HepG2 (cell line): ENCODE measurements around the gene PEMT. TPM values are rescaled to one million over a fixed set of nuclear protein-coding genes. Genes with fewer than 3 reads are reported as not detected.

Experiments
- BCL6 ChIP-seq: IDR thresholded peaks from 2 replicates; pipeline ENCODE4 v1.6.1; 2016; ENCODE audit warnings: missing genetic modification reagents, missing compliant biosample characterization
- CCAR2 ChIP-seq: fragments of 200-400 bp; formaldehyde crosslinking; optimal IDR thresholded peaks from 2 replicates; pipeline ENCODE3; 2018; ENCODE audit warnings: low read depth, mild to moderate bottlenecking, low read length, moderate library complexity
- ELF1 ChIP-seq: sonication (generic); formaldehyde crosslinking; IDR thresholded peaks from 2 replicates; pipeline ENCODE4 v1.4.0; 2020; ENCODE audit warnings: missing genetic modification reagents
- FLYWCH1 ChIP-seq: sonication (generic); formaldehyde crosslinking; IDR thresholded peaks from 2 replicates; pipeline ENCODE4 v1.8.1; 2023; ENCODE audit warnings: mild to moderate bottlenecking, missing genetic modification reagents
- KDM6A ChIP-seq: IDR thresholded peaks from 2 replicates; pipeline ENCODE4 v1.6.1; 2016; ENCODE audit warnings: low read depth
- MED1 ChIP-seq: sonication (generic); formaldehyde crosslinking; IDR thresholded peaks from 2 replicates; pipeline ENCODE4 v1.4.0; 2020; ENCODE audit warnings: missing genetic modification reagents
- NFYC ChIP-seq: IDR thresholded peaks from 2 replicates; pipeline ENCODE4 v1.6.1; 2016; ENCODE audit warnings: missing genetic modification reagents, missing compliant biosample characterization
- POLR2A ChIP-seq, 2 experiments: IDR thresholded peaks; 2 replicates each; pipeline ENCODE4 v1.6.1; 2011; ENCODE audit warnings: low read depth in 2 of 2, low read length in 2 of 2, mild to moderate bottlenecking in 1 of 2, moderate library complexity in 1 of 2; ENCODE audit not compliant: insufficient read depth in 1 of 2
- PRPF4 ChIP-seq: fragments of 200-400 bp; formaldehyde crosslinking; IDR thresholded peaks from 2 replicates; pipeline ENCODE4 v1.6.1; 2016; ENCODE audit warnings: low read length, low read depth; ENCODE audit not compliant: poor library complexity, severe bottlenecking
- RFXANK ChIP-seq: IDR thresholded peaks from 2 replicates; pipeline ENCODE4 v1.6.1; 2016
- SMYD3 ChIP-seq: sonication (generic); formaldehyde crosslinking; IDR thresholded peaks from 2 replicates; pipeline ENCODE4 v1.8.1; 2023; ENCODE audit warnings: mild to moderate bottlenecking, missing genetic modification reagents
- ZMAT3 ChIP-seq: sonication (generic); formaldehyde crosslinking; conservative IDR thresholded peaks from 2 replicates; pipeline ENCODE4 v1.7.0; 2021; ENCODE audit warnings: missing genetic modification reagents
- ZNF224 ChIP-seq: sonication (generic); formaldehyde crosslinking; IDR thresholded peaks from 2 replicates; pipeline ENCODE4 v1.5.0; 2020; ENCODE audit warnings: mild to moderate bottlenecking, missing genetic modification reagents
- polyA plus RNA-seq, 8 experiments: library from polyadenylated mRNA; depleted of rRNA in 3 of 8; stranded (reverse) in 7 of 8; unstranded in 1 of 8; fragments of >200 nt; fragmentation: Illumina TruSeq in 4 of 8; extraction: Trizol in 4 of 8; gene quantifications; 2 replicates each; pipeline versions ENCODE4 v1.2.1 to v1.2.3, GENCODE V29; 2011 to 2016; ENCODE audit warnings: low read depth in 4 of 8, missing spikeins in 1 of 8, mixed read lengths in 1 of 8; ENCODE audit not compliant: insufficient read depth in 1 of 8
- total RNA-seq, 5 experiments: library from RNA; depleted of rRNA; stranded (reverse); fragments of >200 nt; fragmentation: Illumina TruSeq; extraction: Trizol; gene quantifications; 2 replicates each; pipeline ENCODE4 v1.2.3, GENCODE V29; 2016; ENCODE audit warnings: low read depth in 1 of 5
- TF ChIP-seq, protein P1 (sequence below): sonication (generic); formaldehyde crosslinking; IDR thresholded peaks from 2 replicates; pipeline ENCODE4 v1.4.0; 2020; ENCODE audit warnings: missing genetic modification reagents, mild to moderate bottlenecking, borderline replicate concordance
- TF ChIP-seq, protein P2 (sequence below): sonication (generic); formaldehyde crosslinking; IDR thresholded peaks from 2 replicates; pipeline ENCODE4 v1.8.1; 2023; ENCODE audit warnings: mild to moderate bottlenecking, missing genetic modification reagents, borderline replicate concordance
- TF ChIP-seq, protein P3 (sequence below): IDR thresholded peaks from 2 replicates; pipeline ENCODE4 v1.6.1; 2016; ENCODE audit warnings: mild to moderate bottlenecking
- TF ChIP-seq, protein P4 (sequence below): sonication (generic); formaldehyde crosslinking; IDR thresholded peaks from 2 replicates; pipeline ENCODE4 v1.8.0; 2023; ENCODE audit warnings: mild to moderate bottlenecking, missing genetic modification reagents
- TF ChIP-seq, protein P5 (sequence below): IDR thresholded peaks from 2 replicates; pipeline ENCODE4 v1.6.1; 2016; ENCODE audit warnings: control low read depth
- TF ChIP-seq, protein P6 (sequence below): sonication (generic); formaldehyde crosslinking; IDR thresholded peaks from 2 replicates; pipeline ENCODE4 v1.4.0; 2020; ENCODE audit warnings: mild to moderate bottlenecking, missing genetic modification reagents, borderline replicate concordance

Gene PEMT
- total and polyA plus RNA-seq, 2 of the 13 experiments (the other 11 are each of a cell fraction or from before 2014, with no cell fraction given): 31.7 to 43.6 TPM

DNA sequence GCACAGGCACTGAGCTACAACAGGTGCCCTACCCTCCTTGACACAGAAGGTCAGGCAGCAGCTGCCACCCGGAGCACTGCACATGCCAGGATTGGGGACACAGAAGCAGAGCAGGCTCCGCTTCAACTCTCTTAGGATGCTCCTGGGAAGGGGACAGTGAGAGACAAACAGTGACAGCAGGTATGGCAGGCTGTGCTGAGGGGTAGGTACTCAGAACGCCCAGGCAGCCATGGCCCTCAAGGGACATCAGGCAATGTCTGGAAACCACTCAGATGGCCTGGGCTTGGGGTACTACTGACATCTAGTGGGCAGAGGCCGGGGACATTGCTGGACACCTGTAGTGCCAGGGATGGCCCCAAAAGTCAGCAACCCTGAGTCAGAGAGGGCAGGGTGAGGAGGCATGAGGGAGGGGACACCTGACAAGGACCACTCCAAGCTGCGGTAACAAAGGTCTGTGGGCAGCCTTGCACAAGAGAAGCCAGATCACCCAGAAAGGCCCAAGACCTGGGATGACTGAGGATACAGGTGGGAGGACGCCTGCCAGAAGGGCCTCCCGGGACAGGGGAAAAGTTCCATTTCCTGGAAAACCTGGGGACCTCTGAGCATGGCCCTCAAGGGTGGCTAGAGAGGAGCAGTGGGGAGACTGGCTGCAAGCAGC, 21.2 kb downstream of the PEMT start (continued):
- no peak for TF ChIP-seq FLYWCH1 (CRISPR knock-in tag)
- TF ChIP-seq, protein P1, sequence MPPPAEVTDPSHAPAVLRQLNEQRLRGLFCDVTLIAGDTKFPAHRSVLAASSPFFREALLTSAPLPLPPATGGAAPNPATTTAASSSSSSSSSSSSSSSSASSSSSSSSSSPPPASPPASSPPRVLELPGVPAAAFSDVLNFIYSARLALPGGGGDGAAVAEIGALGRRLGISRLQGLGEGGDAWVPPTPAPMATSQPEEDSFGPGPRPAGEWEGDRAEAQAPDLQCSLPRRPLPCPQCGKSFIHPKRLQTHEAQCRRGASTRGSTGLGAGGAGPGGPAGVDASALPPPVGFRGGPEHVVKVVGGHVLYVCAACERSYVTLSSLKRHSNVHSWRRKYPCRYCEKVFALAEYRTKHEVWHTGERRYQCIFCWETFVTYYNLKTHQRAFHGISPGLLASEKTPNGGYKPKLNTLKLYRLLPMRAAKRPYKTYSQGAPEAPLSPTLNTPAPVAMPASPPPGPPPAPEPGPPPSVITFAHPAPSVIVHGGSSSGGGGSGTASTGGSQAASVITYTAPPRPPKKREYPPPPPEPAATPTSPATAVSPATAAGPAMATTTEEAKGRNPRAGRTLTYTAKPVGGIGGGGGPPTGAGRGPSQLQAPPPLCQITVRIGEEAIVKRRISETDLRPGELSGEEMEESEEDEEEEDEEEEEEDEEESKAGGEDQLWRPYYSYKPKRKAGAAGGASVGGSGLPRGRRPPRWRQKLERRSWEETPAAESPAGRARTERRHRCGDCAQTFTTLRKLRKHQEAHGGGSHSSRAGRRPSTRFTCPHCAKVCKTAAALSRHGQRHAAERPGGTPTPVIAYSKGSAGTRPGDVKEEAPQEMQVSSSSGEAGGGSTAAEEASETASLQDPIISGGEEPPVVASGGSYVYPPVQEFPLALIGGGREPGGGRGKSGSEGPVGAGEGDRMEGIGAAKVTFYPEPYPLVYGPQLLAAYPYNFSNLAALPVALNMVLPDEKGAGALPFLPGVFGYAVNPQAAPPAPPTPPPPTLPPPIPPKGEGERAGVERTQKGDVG (CRISPR knock-in tag): peak; percentile 81; the same call in 1 of the 2 replicates
- TF ChIP-seq KDM6A (CRISPR knock-in tag): no peak
- TF ChIP-seq ZNF224 (CRISPR knock-in tag): no peak
- TF ChIP-seq SMYD3: no peak
- TF ChIP-seq, protein P2, sequence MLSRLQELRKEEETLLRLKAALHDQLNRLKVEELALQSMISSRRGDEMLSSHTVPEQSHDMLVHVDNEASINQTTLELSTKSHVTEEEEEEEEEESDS: no peak
- TF ChIP-seq, protein P3, sequence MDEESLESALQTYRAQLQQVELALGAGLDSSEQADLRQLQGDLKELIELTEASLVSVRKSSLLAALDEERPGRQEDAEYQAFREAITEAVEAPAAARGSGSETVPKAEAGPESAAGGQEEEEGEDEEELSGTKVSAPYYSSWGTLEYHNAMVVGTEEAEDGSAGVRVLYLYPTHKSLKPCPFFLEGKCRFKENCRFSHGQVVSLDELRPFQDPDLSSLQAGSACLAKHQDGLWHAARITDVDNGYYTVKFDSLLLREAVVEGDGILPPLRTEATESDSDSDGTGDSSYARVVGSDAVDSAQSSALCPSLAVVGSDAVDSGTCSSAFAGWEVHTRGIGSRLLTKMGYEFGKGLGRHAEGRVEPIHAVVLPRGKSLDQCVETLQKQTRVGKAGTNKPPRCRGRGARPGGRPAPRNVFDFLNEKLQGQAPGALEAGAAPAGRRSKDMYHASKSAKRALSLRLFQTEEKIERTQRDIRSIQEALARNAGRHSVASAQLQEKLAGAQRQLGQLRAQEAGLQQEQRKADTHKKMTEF (CRISPR knock-in tag): no peak
- no peak for TF ChIP-seq CCAR2
- TF ChIP-seq, protein P4, sequence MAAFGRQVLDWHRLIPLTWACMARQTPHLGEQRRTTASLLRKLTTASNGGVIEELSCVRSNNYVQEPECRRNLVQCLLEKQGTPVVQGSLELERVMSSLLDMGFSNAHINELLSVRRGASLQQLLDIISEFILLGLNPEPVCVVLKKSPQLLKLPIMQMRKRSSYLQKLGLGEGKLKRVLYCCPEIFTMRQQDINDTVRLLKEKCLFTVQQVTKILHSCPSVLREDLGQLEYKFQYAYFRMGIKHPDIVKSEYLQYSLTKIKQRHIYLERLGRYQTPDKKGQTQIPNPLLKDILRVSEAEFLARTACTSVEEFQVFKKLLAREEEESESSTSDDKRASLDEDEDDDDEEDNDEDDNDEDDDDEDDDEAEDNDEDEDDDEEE (CRISPR knock-in tag): peak; percentile 35; the same call in 1 of the 2 replicates
- TF ChIP-seq MED1: peak; percentile 30; the same call in 1 of the 2 replicates
- no peak for TF ChIP-seq BCL6 (CRISPR knock-in tag)
- TF ChIP-seq, protein P5, sequence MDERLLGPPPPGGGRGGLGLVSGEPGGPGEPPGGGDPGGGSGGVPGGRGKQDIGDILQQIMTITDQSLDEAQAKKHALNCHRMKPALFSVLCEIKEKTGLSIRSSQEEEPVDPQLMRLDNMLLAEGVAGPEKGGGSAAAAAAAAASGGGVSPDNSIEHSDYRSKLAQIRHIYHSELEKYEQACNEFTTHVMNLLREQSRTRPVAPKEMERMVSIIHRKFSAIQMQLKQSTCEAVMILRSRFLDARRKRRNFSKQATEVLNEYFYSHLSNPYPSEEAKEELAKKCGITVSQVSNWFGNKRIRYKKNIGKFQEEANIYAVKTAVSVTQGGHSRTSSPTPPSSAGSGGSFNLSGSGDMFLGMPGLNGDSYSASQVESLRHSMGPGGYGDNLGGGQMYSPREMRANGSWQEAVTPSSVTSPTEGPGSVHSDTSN: no peak
- TF ChIP-seq RFXANK (CRISPR knock-in tag): no peak
- no peak for TF ChIP-seq PRPF4
- TF ChIP-seq NFYC: no peak
- TF ChIP-seq, protein P6, sequence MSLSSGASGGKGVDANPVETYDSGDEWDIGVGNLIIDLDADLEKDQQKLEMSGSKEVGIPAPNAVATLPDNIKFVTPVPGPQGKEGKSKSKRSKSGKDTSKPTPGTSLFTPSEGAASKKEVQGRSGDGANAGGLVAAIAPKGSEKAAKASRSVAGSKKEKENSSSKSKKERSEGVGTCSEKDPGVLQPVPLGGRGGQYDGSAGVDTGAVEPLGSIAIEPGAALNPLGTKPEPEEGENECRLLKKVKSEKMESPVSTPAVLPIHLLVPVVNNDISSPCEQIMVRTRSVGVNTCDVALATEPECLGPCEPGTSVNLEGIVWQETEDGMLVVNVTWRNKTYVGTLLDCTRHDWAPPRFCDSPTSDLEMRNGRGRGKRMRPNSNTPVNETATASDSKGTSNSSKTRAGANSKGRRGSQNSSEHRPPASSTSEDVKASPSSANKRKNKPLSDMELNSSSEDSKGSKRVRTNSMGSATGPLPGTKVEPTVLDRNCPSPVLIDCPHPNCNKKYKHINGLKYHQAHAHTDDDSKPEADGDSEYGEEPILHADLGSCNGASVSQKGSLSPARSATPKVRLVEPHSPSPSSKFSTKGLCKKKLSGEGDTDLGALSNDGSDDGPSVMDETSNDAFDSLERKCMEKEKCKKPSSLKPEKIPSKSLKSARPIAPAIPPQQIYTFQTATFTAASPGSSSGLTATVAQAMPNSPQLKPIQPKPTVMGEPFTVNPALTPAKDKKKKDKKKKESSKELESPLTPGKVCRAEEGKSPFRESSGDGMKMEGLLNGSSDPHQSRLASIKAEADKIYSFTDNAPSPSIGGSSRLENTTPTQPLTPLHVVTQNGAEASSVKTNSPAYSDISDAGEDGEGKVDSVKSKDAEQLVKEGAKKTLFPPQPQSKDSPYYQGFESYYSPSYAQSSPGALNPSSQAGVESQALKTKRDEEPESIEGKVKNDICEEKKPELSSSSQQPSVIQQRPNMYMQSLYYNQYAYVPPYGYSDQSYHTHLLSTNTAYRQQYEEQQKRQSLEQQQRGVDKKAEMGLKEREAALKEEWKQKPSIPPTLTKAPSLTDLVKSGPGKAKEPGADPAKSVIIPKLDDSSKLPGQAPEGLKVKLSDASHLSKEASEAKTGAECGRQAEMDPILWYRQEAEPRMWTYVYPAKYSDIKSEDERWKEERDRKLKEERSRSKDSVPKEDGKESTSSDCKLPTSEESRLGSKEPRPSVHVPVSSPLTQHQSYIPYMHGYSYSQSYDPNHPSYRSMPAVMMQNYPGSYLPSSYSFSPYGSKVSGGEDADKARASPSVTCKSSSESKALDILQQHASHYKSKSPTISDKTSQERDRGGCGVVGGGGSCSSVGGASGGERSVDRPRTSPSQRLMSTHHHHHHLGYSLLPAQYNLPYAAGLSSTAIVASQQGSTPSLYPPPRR (CRISPR knock-in tag): 0 out of 2 replicates have a peak, but pooled peaks have one; percentile 10
- TF ChIP-seq ZMAT3 (CRISPR knock-in tag): no peak
- TF ChIP-seq ELF1 (CRISPR knock-in tag): no peak
- TF ChIP-seq POLR2A (IDR thresholded peaks at IDR 0.05; ENCODE audit: insufficient read depth in 1 of 2, low read depth in 2 of 2, low read length in 2 of 2): no peak
